ENCODE data around the gene CSNK1G2. TPM values are rescaled to one million over a fixed set of nuclear protein-coding genes. Genes with fewer than 3 reads are reported as not detected.
A peak's percentile ranks its signal among the peaks of the same experiment; 100 is the strongest.

The CSNK1G2 gene
- total RNA-seq, 2 donors from 2014 or later: 35.3 to 65.6 TPM

GRCh38 chr19:1942934-1943555 is 2.1 kb downstream of the CSNK1G2 start:
- peaks cover 33% of the 10 kb centered on the region for H3K4me1 ChIP-seq
- peak overlapping the region; percentile 75 to 97 (median 86) for H3K27ac ChIP-seq
- no peak for TF ChIP-seq CTCF (IDR thresholded peaks at IDR 0.05)
- no peaks in the 10 kb centered on the region for H3K9me3 ChIP-seq
- no peak for DNase-seq
- intact Hi-C loops (cut with DNase I): no loop called here
- H3K27me3 ChIP-seq: no peaks in the 10 kb centered on the region
- peak overlapping the region in 1 of 2 donors; percentile 72 for H3K4me3 ChIP-seq
- 36 to 47% methylated on average over 20 to 21 of the region's 21 CpGs for WGBS, 2 donors
- ATAC-seq: no peak
- no peaks in the 10 kb centered on the region for H3K36me3 ChIP-seq (replicated peaks in 1 of 2; ENCODE audit: insufficient read depth in 1 of 2, low read depth in 2 of 2)

GRCh38 chr19:1943661-1944087 is 2.7 kb downstream of the CSNK1G2 start:
- DNase-seq (no peak), ATAC-seq (no peak)
- Histone ChIP-seq H3K27ac (peak overlapping the region in 1 of 4 donors; percentile 97), H3K4me3 (no peak overlapping the region), H3K27me3 (no peaks in the 10 kb centered on the region), H3K9me3 (no peaks in the 10 kb centered on the region), H3K4me1 (peaks cover 33% of the 10 kb centered on the region), H3K36me3 (replicated peaks in 1 of 2; ENCODE audit: insufficient read depth in 1 of 2, low read depth in 2 of 2) (no peaks in the 10 kb centered on the region)
- WGBS, 2 donors: 85 to 86% methylated on average over 4 to 22 of the region's 22 CpGs
- no peak for TF ChIP-seq CTCF (IDR thresholded peaks at IDR 0.05)
- TF ChIP-seq POLR2A (IDR thresholded peaks at IDR 0.05): no peak
- intact Hi-C loops (cut with DNase I): no loop called here

GRCh38 chr19:1944088-1944915 is 3.3 kb downstream of the CSNK1G2 start:
- Histone ChIP-seq H3K36me3 (replicated peaks in 1 of 2; ENCODE audit: insufficient read depth in 1 of 2, low read depth in 2 of 2) (no peaks in the 10 kb centered on the region), H3K4me1 (peaks cover 33% of the 10 kb centered on the region), H3K4me3 (no peak overlapping the region), H3K27ac (no peak overlapping the region), H3K9me3 (no peaks in the 10 kb centered on the region), H3K27me3 (no peaks in the 10 kb centered on the region)
- intact Hi-C loops (cut with DNase I): no loop called here
- TF ChIP-seq POLR2A (IDR thresholded peaks at IDR 0.05) (no peak), CTCF (IDR thresholded peaks at IDR 0.05) (no peak)
- DNase-seq (peak in 1 of 4 donors; percentile 15), ATAC-seq (no peak)
- WGBS, 2 donors: 78 to 89% methylated on average over 22 to 42 of the region's 42 CpGs

- 89 to 92% methylated on average over 2 to 30 of the region's 30 CpGs for WGBS, 2 donors
- Histone ChIP-seq H3K27ac (no peak overlapping the region), H3K27me3 (no peaks in the 10 kb centered on the region), H3K4me3 (no peak overlapping the region), H3K36me3 (replicated peaks in 1 of 2; ENCODE audit: insufficient read depth in 1 of 2, low read depth in 2 of 2) (no peaks in the 10 kb centered on the region), H3K9me3 (no peaks in the 10 kb centered on the region), H3K4me1 (peaks cover 27% of the 10 kb centered on the region)
- TF ChIP-seq CTCF (IDR thresholded peaks at IDR 0.05) (no peak), POLR2A (IDR thresholded peaks at IDR 0.05) (no peak)
- intact Hi-C loops (cut with DNase I): no loop called here
- ATAC-seq (no peak), DNase-seq (no peak)
Measured at GRCh38 chr19:1944916-1945561, 4.1 kb downstream of the CSNK1G2 start.
